HEK293 (cell line): Measurements from ENCODE around the gene CYP3A7.
A peak's percentile ranks its signal among the peaks of the same experiment; 100 is the strongest.

Experiments
- CTCF ChIA-PET: fragments of 350-600 bp; formaldehyde crosslinking; extraction: SDS; loops from one replicate; lab custom pipeline; 2021; ENCODE audit warnings: antibody characterized with exemption; lab: Yijun Ruan, JAX
- POLR2A ChIA-PET: fragments of 300-600 bp; formaldehyde crosslinking; extraction: SDS; loops from one replicate; lab custom pipeline; 2020; ENCODE audit warnings: antibody characterized with exemption, inconsistent platforms; lab: Yijun Ruan, JAX
- H3K27ac ChIP-seq: fragments of 200-500 bp; sonication (Bioruptor generic); 2 replicates; pipeline ENCODE4 v1.5.1; 2014; ENCODE audit warnings: low read depth, low read length, control low read depth, inconsistent platforms; ENCODE audit errors: extremely low read depth
- H3K36me3 ChIP-seq, 2 experiments: fragments of 200-500 bp in 1 of 2; sonication (Bioruptor generic) in 1 of 2; 1 replicate in 1 of 2; 2 replicates in 1 of 2; pipeline ENCODE4 v1.5.1; 2014 to 2017; ENCODE audit warnings: inconsistent platforms in 2 of 2, low read length in 2 of 2; ENCODE audit not compliant: control insufficient read depth in 2 of 2, insufficient read depth in 1 of 2
- H3K4me1 ChIP-seq: fragments of 200-500 bp; sonication (Bioruptor generic); 2 replicates; pipeline ENCODE4 v1.5.1; 2014; ENCODE audit warnings: mild to moderate bottlenecking, low read length, inconsistent platforms; ENCODE audit not compliant: control insufficient read depth, insufficient read depth
- H3K4me3 ChIP-seq: 2 replicates; pipeline ENCODE4 v1.5.1; 2011; ENCODE audit warnings: low read depth, mild to moderate bottlenecking, control low read depth, low read length, moderate library complexity
- H3K9me3 ChIP-seq: fragments of 200-500 bp; sonication (Bioruptor generic); 2 replicates; pipeline ENCODE4 v1.5.1; 2014; ENCODE audit warnings: low read depth, low read length, inconsistent platforms; ENCODE audit not compliant: control insufficient read depth, insufficient read depth
- BCL6B ChIP-seq: fragments of 450-650 bp; formaldehyde crosslinking; IDR thresholded peaks from 2 replicates; pipeline ENCODE4 v1.5.1; 2017; ENCODE audit warnings: missing biosample characterization, missing genetic modification characterization
- FEZF1 ChIP-seq: fragments of 450-650 bp; formaldehyde crosslinking; IDR thresholded peaks from 2 replicates; pipeline ENCODE4 v1.5.1; 2016; ENCODE audit warnings: missing biosample characterization, missing genetic modification characterization
- KLF16 ChIP-seq: fragments of 450-650 bp; formaldehyde crosslinking; IDR thresholded peaks from 2 replicates; pipeline ENCODE4 v1.5.1; 2017; ENCODE audit warnings: missing biosample characterization, missing genetic modification characterization
- KLF8 ChIP-seq: fragments of 450-650 bp; formaldehyde crosslinking; IDR thresholded peaks from 2 replicates; pipeline ENCODE4 v1.5.1; 2016; ENCODE audit warnings: missing biosample characterization, missing genetic modification characterization
- PATZ1 ChIP-seq: fragments of 450-650 bp; formaldehyde crosslinking; IDR thresholded peaks from 2 replicates; pipeline ENCODE4 v1.5.1; 2016; ENCODE audit warnings: missing biosample characterization, missing genetic modification characterization
- SP2 ChIP-seq: fragments of 450-650 bp; formaldehyde crosslinking; IDR thresholded peaks from 2 replicates; pipeline ENCODE4 v1.5.1; 2016; ENCODE audit warnings: missing biosample characterization, missing genetic modification characterization
- TRIM28 ChIP-seq: IDR thresholded peaks from 2 replicates; pipeline ENCODE4 v1.6.1; 2011; ENCODE audit warnings: low read length, control low read depth, borderline replicate concordance
- ZBTB17 ChIP-seq: fragments of 450-650 bp; formaldehyde crosslinking; IDR thresholded peaks from 2 replicates; pipeline ENCODE4 v1.5.1; 2016; ENCODE audit warnings: missing biosample characterization, missing genetic modification characterization
- ZBTB20 ChIP-seq: fragments of 450-650 bp; formaldehyde crosslinking; IDR thresholded peaks from 2 replicates; pipeline ENCODE4 v1.5.1; 2016; ENCODE audit warnings: missing biosample characterization, missing genetic modification characterization
- ZNF146 ChIP-seq: fragments of 450-650 bp; formaldehyde crosslinking; IDR thresholded peaks from 2 replicates; pipeline ENCODE4 v1.5.1; 2016; ENCODE audit warnings: missing biosample characterization, missing genetic modification characterization
- ZNF155 ChIP-seq: fragments of 450-650 bp; formaldehyde crosslinking; IDR thresholded peaks from 2 replicates; pipeline ENCODE4 v1.5.1; 2016; ENCODE audit warnings: missing biosample characterization, missing genetic modification characterization
- ZNF157 ChIP-seq: fragments of 450-650 bp; formaldehyde crosslinking; IDR thresholded peaks from 2 replicates; pipeline ENCODE4 v1.5.1; 2016; ENCODE audit warnings: missing biosample characterization, missing genetic modification characterization
- ZNF16 ChIP-seq: fragments of 450-650 bp; formaldehyde crosslinking; IDR thresholded peaks from 2 replicates; pipeline ENCODE4 v1.5.1; 2016; ENCODE audit warnings: low read depth, missing biosample characterization, missing genetic modification characterization
- ZNF214 ChIP-seq: fragments of 450-650 bp; formaldehyde crosslinking; IDR thresholded peaks from 2 replicates; pipeline ENCODE4 v1.5.1; 2017; ENCODE audit warnings: missing biosample characterization, mild to moderate bottlenecking, missing genetic modification characterization, borderline replicate concordance
- ZNF335 ChIP-seq: fragments of 450-650 bp; formaldehyde crosslinking; conservative IDR thresholded peaks from 2 replicates; pipeline ENCODE4 v1.5.1; 2016; ENCODE audit warnings: missing biosample characterization, missing genetic modification characterization
- ZNF514 ChIP-seq: fragments of 450-650 bp; formaldehyde crosslinking; IDR thresholded peaks from 2 replicates; pipeline ENCODE4 v1.5.1; 2016; ENCODE audit warnings: missing biosample characterization, missing genetic modification characterization
- ZNF600 ChIP-seq: fragments of 450-650 bp; formaldehyde crosslinking; IDR thresholded peaks from 2 replicates; pipeline ENCODE4 v1.5.1; 2016; ENCODE audit warnings: missing biosample characterization, missing genetic modification characterization
- ZNF677 ChIP-seq: fragments of 450-650 bp; IDR thresholded peaks from 2 replicates; pipeline ENCODE4 v1.5.0; 2018; ENCODE audit warnings: missing biosample characterization, mild to moderate bottlenecking, missing genetic modification characterization, moderate library complexity
- ZNF692 ChIP-seq: fragments of 450-650 bp; formaldehyde crosslinking; IDR thresholded peaks from 2 replicates; pipeline ENCODE4 v1.5.1; 2016; ENCODE audit warnings: missing biosample characterization, missing genetic modification characterization
- ZNF791 ChIP-seq: fragments of 450-650 bp; formaldehyde crosslinking; IDR thresholded peaks from 2 replicates; pipeline ENCODE4 v1.5.1; 2016; ENCODE audit warnings: missing biosample characterization, missing genetic modification characterization
- TF ChIP-seq, protein P1 (sequence below): IDR thresholded peaks from 2 replicates; pipeline ENCODE4 v1.6.1; 2011; ENCODE audit warnings: mild to moderate bottlenecking, low read depth, low read length, borderline replicate concordance
- TF ChIP-seq, protein P2 (sequence below): fragments of 450-650 bp; formaldehyde crosslinking; conservative IDR thresholded peaks from 2 replicates; pipeline ENCODE4 v1.5.1; 2016; ENCODE audit warnings: low read depth, missing biosample characterization, missing genetic modification characterization

The CYP3A7 gene

DNA sequence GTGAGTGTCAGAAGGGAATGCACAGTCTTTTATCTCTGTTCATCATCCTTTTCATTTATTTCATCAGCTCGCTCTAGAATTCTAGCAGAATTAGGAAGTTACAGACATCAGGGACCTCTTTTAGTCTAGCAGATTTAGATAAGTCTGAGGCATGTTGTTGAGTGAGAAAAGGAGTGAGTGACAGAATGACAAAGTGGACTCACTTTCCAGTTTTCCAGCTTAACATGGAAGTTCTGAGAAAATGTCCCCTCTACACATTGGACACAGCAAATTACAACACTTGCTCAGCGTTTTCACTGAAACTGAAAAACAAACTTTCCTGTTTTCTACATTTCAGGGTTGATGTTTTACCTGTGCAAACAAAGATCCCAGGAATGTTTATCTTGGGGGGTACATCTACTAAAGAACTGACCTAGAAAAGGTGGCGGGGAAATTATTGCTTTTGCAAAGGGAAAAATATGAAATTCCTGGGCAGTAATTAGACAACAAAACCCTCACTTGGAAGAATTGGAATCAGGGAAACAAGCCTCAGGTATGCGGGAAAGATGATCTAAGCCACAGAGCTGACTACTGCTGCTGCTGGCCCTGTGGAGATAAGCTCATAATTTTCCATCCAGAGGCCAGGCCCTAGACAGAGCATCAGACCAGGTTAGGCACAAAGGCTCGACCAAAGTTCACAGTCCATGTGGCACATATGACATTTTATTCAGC, 40.6 kb downstream of the CYP3A7 start:
- Histone ChIP-seq H3K36me3 (no peaks in the 10 kb centered on the region), H3K27ac (no peak overlapping the region), H3K9me3 (no peaks in the 10 kb centered on the region), H3K4me3 (no peak overlapping the region), H3K4me1 (no peaks in the 10 kb centered on the region)
- ChIA-PET CTCF (no interaction called here), POLR2A (interaction anchor here (0.9 kb wide), 1 partner anchor 78 kb away, joined by 3 read pairs; the partner anchor contains the start of gene ZSCAN25)
- no peak for TF ChIP-seq ZNF600 (tag by site-specific recombination)
- no peak for TF ChIP-seq KLF16
- TF ChIP-seq ZNF157 (tag by site-specific recombination) = no peak
- TF ChIP-seq FEZF1 = no peak
- TF ChIP-seq, protein P1, sequence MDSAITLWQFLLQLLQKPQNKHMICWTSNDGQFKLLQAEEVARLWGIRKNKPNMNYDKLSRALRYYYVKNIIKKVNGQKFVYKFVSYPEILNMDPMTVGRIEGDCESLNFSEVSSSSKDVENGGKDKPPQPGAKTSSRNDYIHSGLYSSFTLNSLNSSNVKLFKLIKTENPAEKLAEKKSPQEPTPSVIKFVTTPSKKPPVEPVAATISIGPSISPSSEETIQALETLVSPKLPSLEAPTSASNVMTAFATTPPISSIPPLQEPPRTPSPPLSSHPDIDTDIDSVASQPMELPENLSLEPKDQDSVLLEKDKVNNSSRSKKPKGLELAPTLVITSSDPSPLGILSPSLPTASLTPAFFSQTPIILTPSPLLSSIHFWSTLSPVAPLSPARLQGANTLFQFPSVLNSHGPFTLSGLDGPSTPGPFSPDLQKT = no peak

GRCh38 chr7:99693427-99694200, 41.4 kb downstream of the CYP3A7 start:
- H3K9me3 ChIP-seq = no peaks in the 10 kb centered on the region
- no peak overlapping the region; the same call in 1 of the 2 replicates for H3K4me3 ChIP-seq
- no peak overlapping the region for H3K27ac ChIP-seq
- POLR2A ChIA-PET = interaction anchor here (0.9 kb wide), 1 partner anchor 77 kb away, joined by 3 read pairs; the partner anchor contains the start of gene ZSCAN25
- H3K36me3 ChIP-seq = no peaks in the 10 kb centered on the region
- CTCF ChIA-PET = interaction anchor here (0.6 kb wide), 1 partner anchor 1559 kb away, joined by 3 read pairs; no protein-coding TSS in a partner anchor
- no peaks in the 10 kb centered on the region for H3K4me1 ChIP-seq
- TF ChIP-seq ZBTB20 (no peak), ZBTB17 (peak; percentile 81), ZNF214 (tag by site-specific recombination) (no peak), KLF8 (tag by site-specific recombination) (no peak), ZNF692 (tag by site-specific recombination) (0 out of 2 replicates have a peak, but pooled peaks have one; percentile 27), ZNF677 (tag by site-specific recombination) (no peak), ZNF146 (tag by site-specific recombination) (no peak), PATZ1 (tag by site-specific recombination) (no peak), SP2 (no peak), BCL6B (tag by site-specific recombination) (no peak), ZNF791 (tag by site-specific recombination) (no peak), ZNF514 (tag by site-specific recombination) (no peak), ZNF155 (no peak), ZNF335 (tag by site-specific recombination) (peak; percentile 67), ZNF16 (tag by site-specific recombination) (no peak), TRIM28 (0 out of 2 replicates have a peak, but pooled peaks have one; percentile 59)
- TF ChIP-seq, protein P2, sequence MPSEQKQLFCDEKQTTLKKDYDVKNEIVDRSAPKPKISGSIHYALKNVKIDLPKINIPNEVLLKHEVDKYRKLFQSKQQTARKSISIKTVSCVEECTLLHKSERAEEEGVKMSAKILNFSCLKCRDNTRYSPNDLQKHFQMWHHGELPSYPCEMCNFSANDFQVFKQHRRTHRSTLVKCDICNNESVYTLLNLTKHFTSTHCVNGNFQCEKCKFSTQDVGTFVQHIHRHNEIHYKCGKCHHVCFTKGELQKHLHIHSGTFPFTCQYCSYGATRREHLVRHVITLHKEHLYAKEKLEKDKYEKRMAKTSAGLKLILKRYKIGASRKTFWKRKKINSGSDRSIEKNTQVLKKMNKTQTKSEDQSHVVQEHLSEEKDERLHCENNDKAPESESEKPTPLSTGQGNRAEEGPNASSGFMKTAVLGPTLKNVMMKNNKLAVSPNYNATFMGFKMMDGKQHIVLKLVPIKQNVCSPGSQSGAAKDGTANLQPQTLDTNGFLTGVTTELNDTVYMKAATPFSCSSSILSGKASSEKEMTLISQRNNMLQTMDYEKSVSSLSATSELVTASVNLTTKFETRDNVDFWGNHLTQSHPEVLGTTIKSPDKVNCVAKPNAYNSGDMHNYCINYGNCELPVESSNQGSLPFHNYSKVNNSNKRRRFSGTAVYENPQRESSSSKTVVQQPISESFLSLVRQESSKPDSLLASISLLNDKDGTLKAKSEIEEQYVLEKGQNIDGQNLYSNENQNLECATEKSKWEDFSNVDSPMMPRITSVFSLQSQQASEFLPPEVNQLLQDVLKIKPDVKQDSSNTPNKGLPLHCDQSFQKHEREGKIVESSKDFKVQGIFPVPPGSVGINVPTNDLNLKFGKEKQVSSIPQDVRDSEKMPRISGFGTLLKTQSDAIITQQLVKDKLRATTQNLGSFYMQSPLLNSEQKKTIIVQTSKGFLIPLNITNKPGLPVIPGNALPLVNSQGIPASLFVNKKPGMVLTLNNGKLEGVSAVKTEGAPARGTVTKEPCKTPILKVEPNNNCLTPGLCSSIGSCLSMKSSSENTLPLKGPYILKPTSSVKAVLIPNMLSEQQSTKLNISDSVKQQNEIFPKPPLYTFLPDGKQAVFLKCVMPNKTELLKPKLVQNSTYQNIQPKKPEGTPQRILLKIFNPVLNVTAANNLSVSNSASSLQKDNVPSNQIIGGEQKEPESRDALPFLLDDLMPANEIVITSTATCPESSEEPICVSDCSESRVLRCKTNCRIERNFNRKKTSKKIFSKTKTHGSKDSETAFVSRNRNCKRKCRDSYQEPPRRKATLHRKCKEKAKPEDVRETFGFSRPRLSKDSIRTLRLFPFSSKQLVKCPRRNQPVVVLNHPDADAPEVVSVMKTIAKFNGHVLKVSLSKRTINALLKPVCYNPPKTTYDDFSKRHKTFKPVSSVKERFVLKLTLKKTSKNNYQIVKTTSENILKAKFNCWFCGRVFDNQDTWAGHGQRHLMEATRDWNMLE (tag by site-specific recombination) = peak; percentile 51; the same call in 1 of the 2 replicates
